Measurements from ENCODE around the gene TSPAN12. TPM values are rescaled to one million over a fixed set of nuclear protein-coding genes. Genes with fewer than 3 reads are reported as not detected.

Gene TSPAN12
- total RNA-seq, 1 donor, result 1.8 TPM

DNA sequence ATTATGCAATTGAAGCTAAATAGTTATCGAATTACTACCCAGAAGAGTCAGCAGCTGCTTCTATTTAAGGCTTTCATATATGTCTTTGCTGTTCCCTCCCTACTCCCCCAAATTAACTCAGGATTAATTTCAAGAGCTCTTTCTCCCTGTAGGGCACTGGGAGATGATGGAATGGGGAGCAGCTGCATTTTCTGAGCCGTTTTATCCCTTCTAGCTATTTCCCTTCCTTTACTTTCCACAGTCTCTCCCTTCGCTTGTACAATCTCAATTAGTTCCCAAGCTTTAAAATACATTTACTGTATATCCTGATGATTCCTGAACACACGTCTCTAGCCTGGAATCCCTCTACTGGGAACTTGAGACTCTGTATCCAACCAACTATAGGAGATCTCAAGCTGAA lies 19.8 kb upstream of the TSPAN12 start:
- TF ChIP-seq, protein P1, sequence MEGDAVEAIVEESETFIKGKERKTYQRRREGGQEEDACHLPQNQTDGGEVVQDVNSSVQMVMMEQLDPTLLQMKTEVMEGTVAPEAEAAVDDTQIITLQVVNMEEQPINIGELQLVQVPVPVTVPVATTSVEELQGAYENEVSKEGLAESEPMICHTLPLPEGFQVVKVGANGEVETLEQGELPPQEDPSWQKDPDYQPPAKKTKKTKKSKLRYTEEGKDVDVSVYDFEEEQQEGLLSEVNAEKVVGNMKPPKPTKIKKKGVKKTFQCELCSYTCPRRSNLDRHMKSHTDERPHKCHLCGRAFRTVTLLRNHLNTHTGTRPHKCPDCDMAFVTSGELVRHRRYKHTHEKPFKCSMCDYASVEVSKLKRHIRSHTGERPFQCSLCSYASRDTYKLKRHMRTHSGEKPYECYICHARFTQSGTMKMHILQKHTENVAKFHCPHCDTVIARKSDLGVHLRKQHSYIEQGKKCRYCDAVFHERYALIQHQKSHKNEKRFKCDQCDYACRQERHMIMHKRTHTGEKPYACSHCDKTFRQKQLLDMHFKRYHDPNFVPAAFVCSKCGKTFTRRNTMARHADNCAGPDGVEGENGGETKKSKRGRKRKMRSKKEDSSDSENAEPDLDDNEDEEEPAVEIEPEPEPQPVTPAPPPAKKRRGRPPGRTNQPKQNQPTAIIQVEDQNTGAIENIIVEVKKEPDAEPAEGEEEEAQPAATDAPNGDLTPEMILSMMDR (IDR thresholded peaks at IDR 0.05; ENCODE audit: extremely low read depth, low read depth, low read length), result no peak
- Histone ChIP-seq H3K4me2 (ENCODE audit: insufficient read depth, low read length) (no peak overlapping the region), H2AFZ (ENCODE audit: low read length) (no peak overlapping the region), H3K4me1 (ENCODE audit: insufficient read depth, low read length) (no peaks in the 10 kb centered on the region), H3K4me3 (ENCODE audit: insufficient read depth, low read length) (no peak overlapping the region), H3K9me3 (ENCODE audit: low read depth, low read length) (no peaks in the 10 kb centered on the region), H3K27me3 (ENCODE audit: insufficient read depth, low read length) (no peaks in the 10 kb centered on the region), H4K20me1 (ENCODE audit: insufficient read depth, low read length) (no peaks in the 10 kb centered on the region), H3K27ac (ENCODE audit: low read depth, low read length) (no peak overlapping the region), H3K79me2 (ENCODE audit: insufficient read depth, low read length) (no peaks in the 10 kb centered on the region), H3K36me3 (ENCODE audit: insufficient read depth, low read length) (no peaks in the 10 kb centered on the region)
- DNase-seq (ENCODE audit: insufficient read length, low spot score, missing footprints), result no peak

DNA sequence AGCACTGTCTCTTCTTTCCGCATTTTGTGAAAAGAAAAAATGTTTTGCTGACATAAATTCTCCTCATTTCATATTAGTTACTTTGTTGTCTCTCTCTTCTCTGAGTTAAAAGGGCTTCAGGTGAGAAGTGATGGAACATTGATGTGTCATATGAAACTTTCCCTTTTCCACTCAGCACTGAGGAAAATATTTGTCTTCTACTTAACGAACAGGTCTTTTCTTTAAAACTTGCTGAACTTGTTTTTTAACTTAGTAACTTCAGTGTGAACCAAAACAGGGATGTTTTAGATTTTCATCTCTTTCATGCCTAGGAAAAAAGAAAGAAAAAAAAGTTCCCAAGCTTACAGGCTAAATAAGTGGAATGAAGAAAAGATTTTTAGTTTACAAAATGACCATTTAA lies 19.0 kb upstream of the TSPAN12 start:
- Histone ChIP-seq H3K4me1 (ENCODE audit: insufficient read depth, low read length) (no peaks in the 10 kb centered on the region), H3K36me3 (ENCODE audit: insufficient read depth, low read length) (no peaks in the 10 kb centered on the region), H3K4me3 (ENCODE audit: insufficient read depth, low read length) (no peak overlapping the region), H3K79me2 (ENCODE audit: insufficient read depth, low read length) (no peaks in the 10 kb centered on the region), H3K27me3 (ENCODE audit: insufficient read depth, low read length) (no peaks in the 10 kb centered on the region), H3K9me3 (ENCODE audit: low read depth, low read length) (no peaks in the 10 kb centered on the region), H4K20me1 (ENCODE audit: insufficient read depth, low read length) (no peaks in the 10 kb centered on the region), H3K4me2 (ENCODE audit: insufficient read depth, low read length) (no peak overlapping the region), H3K27ac (ENCODE audit: low read depth, low read length) (no peak overlapping the region), H2AFZ (ENCODE audit: low read length) (no peak overlapping the region)
- TF ChIP-seq, protein P1 (IDR thresholded peaks at IDR 0.05; ENCODE audit: extremely low read depth, low read depth, low read length), result no peak
- no peak for DNase-seq (ENCODE audit: insufficient read length, low spot score, missing footprints)

- TF ChIP-seq, protein P1 (IDR thresholded peaks at IDR 0.05; ENCODE audit: extremely low read depth, low read depth, low read length), result no peak
These were observed 16.8 kb upstream of the TSPAN12 start for GRCh38 chr7:120874722-120875121.

GRCh38 chr7:120874016-120874415 lies 16.1 kb upstream of the TSPAN12 start:
- Histone ChIP-seq H3K4me2 (ENCODE audit: insufficient read depth, low read length) (no peak overlapping the region), H3K79me2 (ENCODE audit: insufficient read depth, low read length) (no peaks in the 10 kb centered on the region), H3K27ac (ENCODE audit: low read depth, low read length) (no peak overlapping the region), H3K36me3 (ENCODE audit: insufficient read depth, low read length) (no peaks in the 10 kb centered on the region), H3K4me3 (ENCODE audit: insufficient read depth, low read length) (no peak overlapping the region), H4K20me1 (ENCODE audit: insufficient read depth, low read length) (no peaks in the 10 kb centered on the region), H3K27me3 (ENCODE audit: insufficient read depth, low read length) (no peaks in the 10 kb centered on the region), H3K4me1 (ENCODE audit: insufficient read depth, low read length) (no peaks in the 10 kb centered on the region), H2AFZ (ENCODE audit: low read length) (no peak overlapping the region), H3K9me3 (ENCODE audit: low read depth, low read length) (no peaks in the 10 kb centered on the region)
- TF ChIP-seq, protein P1 (IDR thresholded peaks at IDR 0.05; ENCODE audit: extremely low read depth, low read depth, low read length), result no peak
- DNase-seq (ENCODE audit: insufficient read length, low spot score, missing footprints), result no peak

More at GRCh38 chr7:120874722-120875121, 16.8 kb upstream of the TSPAN12 start:
- Histone ChIP-seq H3K79me2 (ENCODE audit: insufficient read depth, low read length) (no peaks in the 10 kb centered on the region), H3K9me3 (ENCODE audit: low read depth, low read length) (no peaks in the 10 kb centered on the region), H3K27ac (ENCODE audit: low read depth, low read length) (no peak overlapping the region), H2AFZ (ENCODE audit: low read length) (no peak overlapping the region), H3K4me3 (ENCODE audit: insufficient read depth, low read length) (no peak overlapping the region), H3K27me3 (ENCODE audit: insufficient read depth, low read length) (no peaks in the 10 kb centered on the region), H3K4me1 (ENCODE audit: insufficient read depth, low read length) (no peaks in the 10 kb centered on the region), H3K36me3 (ENCODE audit: insufficient read depth, low read length) (no peaks in the 10 kb centered on the region), H4K20me1 (ENCODE audit: insufficient read depth, low read length) (no peaks in the 10 kb centered on the region), H3K4me2 (ENCODE audit: insufficient read depth, low read length) (no peak overlapping the region)
- no peak for DNase-seq (ENCODE audit: insufficient read length, low spot score, missing footprints)

All from osteoblast (primary cell).